Inferior parietal cortex (tissue), 1 donor: Measurements from ENCODE around the gene ORM2.
A peak's percentile ranks its signal among the peaks of the same experiment; 100 is the strongest.

ENCODE experiments used
- DNase-seq: peaks from one replicate; pipeline ENCODE4 v3.0.0-alpha.2; 2016; ENCODE audit errors: extremely low spot score

ORM2 gene

GRCh38 chr9:114370251-114370967 is 40.7 kb downstream of the ORM2 start:
- no peak for DNase-seq

DNA sequence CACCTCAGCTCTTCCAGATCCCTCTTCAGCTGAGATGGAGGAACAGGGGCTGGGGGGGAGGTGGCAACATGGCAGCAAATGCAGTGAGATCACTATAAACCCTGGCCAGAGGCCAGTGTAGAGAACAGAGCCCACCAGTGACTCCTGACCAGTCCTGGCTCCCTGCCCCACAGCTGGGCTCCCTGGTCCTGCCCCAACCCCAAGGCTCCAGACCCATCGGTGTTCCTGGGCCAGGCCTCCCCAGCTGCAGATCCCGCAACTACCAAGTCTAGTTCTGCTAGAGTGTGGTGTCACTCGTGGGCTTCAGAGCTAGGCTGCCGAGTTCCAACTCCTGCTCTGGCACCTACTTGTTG is 41.3 kb downstream of the ORM2 start:
- DNase-seq, result peak; percentile 76

- no peak for DNase-seq
These were observed 41.8 kb downstream of the ORM2 start for GRCh38 chr9:114371343-114371944.

GRCh38 chr9:114371973-114372917 is 42.6 kb downstream of the ORM2 start:
- no peak for DNase-seq

GRCh38 chr9:114372921-114373448 is 43.3 kb downstream of the ORM2 start:
- no peak for DNase-seq

GRCh38 chr9:114373960-114374730 is 44.5 kb downstream of the ORM2 start:
- no peak for DNase-seq

DNA sequence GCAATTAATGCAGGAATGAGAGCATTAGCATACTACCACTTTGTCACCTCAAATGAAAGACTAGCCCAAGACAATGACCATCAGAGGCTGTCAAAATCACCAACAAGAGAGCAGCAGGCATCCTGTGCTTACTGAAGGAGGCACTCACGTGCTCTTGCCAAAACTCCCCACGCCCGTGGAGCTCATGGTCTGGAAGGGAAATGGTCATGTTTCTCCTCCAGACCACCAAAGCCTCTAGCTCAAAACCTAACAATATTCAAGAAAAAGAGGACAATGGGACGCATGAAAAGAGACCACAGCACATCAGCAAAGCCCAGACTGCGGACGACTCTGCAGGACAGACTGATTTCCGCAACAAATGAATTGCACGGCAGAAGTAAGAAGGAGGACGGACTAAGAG is 45.3 kb downstream of the ORM2 start:
- no peak for DNase-seq

- no peak for DNase-seq
These were observed 45.9 kb downstream of the ORM2 start for GRCh38 chr9:114375386-114376175.

GRCh38 chr9:114376586-114377445 is 47.1 kb downstream of the ORM2 start:
- no peak for DNase-seq

GRCh38 chr9:114378016-114378415 is 48.3 kb downstream of the ORM2 start:
- no peak for DNase-seq

DNA sequence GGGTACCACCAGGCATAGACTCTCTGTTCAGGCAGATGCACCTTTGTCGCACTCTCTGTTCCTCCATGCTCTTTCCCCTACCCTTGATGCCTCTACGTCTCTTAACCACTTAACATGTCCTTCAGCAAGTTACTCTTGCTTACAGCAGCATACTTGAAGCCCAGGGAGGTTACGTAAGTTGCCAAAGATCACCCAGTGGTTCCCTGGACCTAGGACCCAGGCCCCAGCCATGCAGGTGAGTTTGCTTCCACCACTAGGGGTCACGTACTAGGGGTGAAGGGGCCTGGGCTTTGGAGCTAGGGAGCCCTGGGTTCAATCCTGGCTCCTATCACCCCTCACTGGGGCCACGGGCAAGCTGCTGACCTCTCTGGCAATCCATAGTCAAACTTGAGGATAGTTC is 49.2 kb downstream of the ORM2 start:
- DNase-seq, result no peak
